Measurements from ENCODE around the gene C11orf24. TPM values are rescaled to one million over a fixed set of nuclear protein-coding genes. Genes with fewer than 3 reads are reported as not detected.
A peak's percentile ranks its signal among the peaks of the same experiment; 100 is the strongest.

The C11orf24 gene
- total RNA-seq, 1 experiment from 2014 or later: 37.8 TPM

- peak overlapping the region; percentile 9 for H3K9ac ChIP-seq (ENCODE audit: low read length)
- no peak for TF ChIP-seq POLR2A (IDR thresholded peaks at IDR 0.05; ENCODE audit: borderline replicate concordance, extremely low read depth, insufficient read depth, insufficient read length)
- no peak for TF ChIP-seq ZBTB33 (IDR thresholded peaks at IDR 0.05; ENCODE audit: extremely low read depth, insufficient replicate concordance, low read length)
- TF ChIP-seq ELF1 (IDR thresholded peaks at IDR 0.05; ENCODE audit: borderline replicate concordance, low read depth): no peak
- no peak for TF ChIP-seq CEBPB (IDR thresholded peaks at IDR 0.05; ENCODE audit: low read depth)
- no peak for TF ChIP-seq CBX3 (IDR thresholded peaks at IDR 0.05; ENCODE audit: low read depth)
- TF ChIP-seq REST (IDR thresholded peaks at IDR 0.05; ENCODE audit: low read depth): no peak
- no peak for TF ChIP-seq SP1 (IDR thresholded peaks at IDR 0.05; ENCODE audit: low read depth)
- no peak for TF ChIP-seq FOSL1 (IDR thresholded peaks at IDR 0.05; ENCODE audit: low read depth)
- no peak for TF ChIP-seq ATF3 (IDR thresholded peaks at IDR 0.05)
- no peak for TF ChIP-seq YY1 (IDR thresholded peaks at IDR 0.05; ENCODE audit: extremely low read depth, insufficient replicate concordance, low read depth, low read length)
- TF ChIP-seq ZNF274 (IDR thresholded peaks at IDR 0.05; ENCODE audit: low read depth, low read length): no peak
- no peak for TF ChIP-seq EGR1 (IDR thresholded peaks at IDR 0.05; ENCODE audit: low read depth)
- no peak for TF ChIP-seq TCF7L2 (IDR thresholded peaks at IDR 0.05; ENCODE audit: borderline replicate concordance, extremely low read depth, insufficient read depth, insufficient read length)
- TF ChIP-seq SIN3A (IDR thresholded peaks at IDR 0.05; ENCODE audit: low read depth): no peak
- TF ChIP-seq RAD21 (IDR thresholded peaks at IDR 0.05; ENCODE audit: low read depth): no peak
- TF ChIP-seq POLR2AphosphoS5 (IDR thresholded peaks at IDR 0.05; ENCODE audit: low read depth, low read length): no peak
- TF ChIP-seq EZH2phosphoT487 (IDR thresholded peaks at IDR 0.05; ENCODE audit: borderline replicate concordance): no peak
- no peak for TF ChIP-seq EZH2 (IDR thresholded peaks at IDR 0.05)
- TF ChIP-seq ZFX (IDR thresholded peaks at IDR 0.05): no peak
- intact Hi-C loops (cut with micrococcal nuclease): no loop called here
- no peak overlapping the region for H2AFZ ChIP-seq (ENCODE audit: low read depth, low read length, poor library complexity, severe bottlenecking)
- no peaks in the 10 kb centered on the region for H4K20me1 ChIP-seq (ENCODE audit: insufficient read depth)
- ChIA-PET CTCF (interaction anchor here (5.7 kb wide), 1 partner anchor 23 kb away, joined by 30 read pairs; no protein-coding TSS in a partner anchor), POLR2A (no interaction called here), RAD21 (ENCODE audit: low non-redundant PET in 1 of 2, low total read pairs in 2 of 2, uncharacterized antibody in 2 of 2, unreplicated experiment in 2 of 2) (no interaction called here)
- peaks cover 29 to 62% of the 10 kb centered on the region in 2 experiments for H3K4me1 ChIP-seq (ENCODE audit: control insufficient read depth in 1 of 2, insufficient read depth in 2 of 2, low read length in 2 of 2)
- H3K27ac ChIP-seq (ENCODE audit: low read depth, low read length): no peak overlapping the region
- peaks cover 29% of the 10 kb centered on the region for H3K79me2 ChIP-seq (ENCODE audit: insufficient read depth, low read length)
- ATAC-seq (no peak), DNase-seq (ENCODE audit: low read depth, low spot score) (no peak)
- peak overlapping the region; percentile 73; the same call in 1 of the 2 replicates for H3K4me2 ChIP-seq (ENCODE audit: low read length)
- no peaks in the 10 kb centered on the region for H3K9me2 ChIP-seq (ENCODE audit: insufficient read depth)
- H3K36me3 ChIP-seq (ENCODE audit: control insufficient read depth in 1 of 2, insufficient read depth in 2 of 2, low read length in 2 of 2): peaks cover 0 to 5% of the 10 kb centered on the region in 2 experiments; a peak in 1 of 4 replicates
- BruUV-seq (replicated peaks): no TSS peak
- no peaks in the 10 kb centered on the region for H3K9me3 ChIP-seq (ENCODE audit: control insufficient read depth in 1 of 2, insufficient read depth in 1 of 2, low read depth in 1 of 2, low read length in 2 of 2)
- no peak overlapping the region for H3K4me3 ChIP-seq (replicated peaks in 1 of 2; ENCODE audit: low read depth in 1 of 2, low read length in 2 of 2)
- no peaks in the 10 kb centered on the region for H3K27me3 ChIP-seq (ENCODE audit: insufficient read depth, low read length)
These were observed 2.5 kb upstream of the C11orf24 start for GRCh38 chr11:68274306-68274705.
